ENCODE results near the gene BEST1. TPM values are rescaled to one million over a fixed set of nuclear protein-coding genes. Genes with fewer than 3 reads are reported as not detected.
A peak's percentile ranks its signal among the peaks of the same experiment; 100 is the strongest.
"Not testable (repeated sequence)": the region's sequence is repeated elsewhere in the genome, so short reads cannot be mapped to it uniquely, and the experiment has no call there.

The BEST1 gene
- total RNA-seq, 1 donor from 2014 or later, result 1.1 TPM

- Mint-ChIP-seq H3K36me3 (no peaks in the 10 kb centered on the region), H3K27me3 (ENCODE audit: low read depth) (no peaks in the 10 kb centered on the region), H3K4me3 (no peak overlapping the region), H3K4me1 (peaks cover 20% of the 10 kb centered on the region), H3K9me3 (no peaks in the 10 kb centered on the region), H3K27ac (peak overlapping the region; percentile 39)
- peak; percentile 64 to 83 for DNase-seq (ENCODE audit: low spot score in 2 of 2, unreplicated experiment in 2 of 2)
- TF ChIP-seq CTCF (IDR thresholded peaks at IDR 0.05; ENCODE audit: unreplicated experiment), result peak; percentile 81
These were observed 2.5 kb upstream of the BEST1 start for GRCh38 chr11:61947486-61948210.

- no peak for DNase-seq (ENCODE audit: low spot score in 2 of 2, unreplicated experiment in 2 of 2)
- Mint-ChIP-seq H3K4me1 (peaks cover 20% of the 10 kb centered on the region), H3K36me3 (no peaks in the 10 kb centered on the region), H3K27ac (no peak overlapping the region), H3K4me3 (no peak overlapping the region), H3K9me3 (no peaks in the 10 kb centered on the region), H3K27me3 (ENCODE audit: low read depth) (no peaks in the 10 kb centered on the region)
- no peak for TF ChIP-seq CTCF (IDR thresholded peaks at IDR 0.05; ENCODE audit: unreplicated experiment)
These were observed 1.6 kb upstream of the BEST1 start for GRCh38 chr11:61948505-61948904.

GRCh38 chr11:61949169-61950034, 749 bp upstream of the BEST1 start:
- Mint-ChIP-seq H3K4me1 (peaks cover 20% of the 10 kb centered on the region), H3K27me3 (ENCODE audit: low read depth) (no peaks in the 10 kb centered on the region), H3K27ac (peak overlapping the region; percentile 86), H3K36me3 (no peaks in the 10 kb centered on the region), H3K4me3 (no peak overlapping the region), H3K9me3 (no peaks in the 10 kb centered on the region)
- peak in 1 of 2 experiments; percentile 69 for DNase-seq (ENCODE audit: low spot score in 2 of 2, unreplicated experiment in 2 of 2)
- TF ChIP-seq CTCF (IDR thresholded peaks at IDR 0.05; ENCODE audit: unreplicated experiment), result no peak

GRCh38 chr11:61951484-61952135, 1.5 kb downstream of the BEST1 start:
- H3K9me3 Mint-ChIP-seq, result no peaks in the 10 kb centered on the region
- TF ChIP-seq CTCF (IDR thresholded peaks at IDR 0.05; ENCODE audit: unreplicated experiment), result no peak
- no peak for DNase-seq (ENCODE audit: low spot score in 2 of 2, unreplicated experiment in 2 of 2)
- no peaks in the 10 kb centered on the region for H3K36me3 Mint-ChIP-seq
- peaks cover 24% of the 10 kb centered on the region for H3K4me1 Mint-ChIP-seq
- H3K4me3 Mint-ChIP-seq, result no peak overlapping the region
- no peak overlapping the region for H3K27ac Mint-ChIP-seq
- H3K27me3 Mint-ChIP-seq (ENCODE audit: low read depth), result no peaks in the 10 kb centered on the region

- no peak overlapping the region for H3K4me3 Mint-ChIP-seq
- no peak overlapping the region for H3K27ac Mint-ChIP-seq
- no peaks in the 10 kb centered on the region for H3K36me3 Mint-ChIP-seq
- peak in 1 of 2 experiments; percentile 6 for DNase-seq (ENCODE audit: low spot score in 2 of 2, unreplicated experiment in 2 of 2)
- H3K9me3 Mint-ChIP-seq, result no peaks in the 10 kb centered on the region
- no peak for TF ChIP-seq CTCF (IDR thresholded peaks at IDR 0.05; ENCODE audit: unreplicated experiment)
- H3K27me3 Mint-ChIP-seq (ENCODE audit: low read depth), result no peaks in the 10 kb centered on the region
- H3K4me1 Mint-ChIP-seq, result peaks cover 16% of the 10 kb centered on the region
These were observed 2.7 kb downstream of the BEST1 start for GRCh38 chr11:61952882-61953281.

- H3K27ac Mint-ChIP-seq; H3K27me3 Mint-ChIP-seq (ENCODE audit: low read depth): not testable (repeated sequence)
These were observed 3.5 kb downstream of the BEST1 start for GRCh38 chr11:61953632-61954031.

More at GRCh38 chr11:61953632-61954031, 3.5 kb downstream of the BEST1 start:
- H3K36me3 Mint-ChIP-seq; H3K9me3 Mint-ChIP-seq; DNase-seq (ENCODE audit: low spot score in 2 of 2, unreplicated experiment in 2 of 2); H3K4me3 Mint-ChIP-seq: not testable (repeated sequence)
- H3K4me1 Mint-ChIP-seq, result peaks cover 16% of the 10 kb centered on the region
